HG03520 (cell line): Measurements from ENCODE around the gene CYP4F22.
"Not testable (repeated sequence)": the region's sequence is repeated elsewhere in the genome, so short reads cannot be mapped to it uniquely, and the experiment has no call there.

Experiments
- ATAC-seq: cut with Tn5 transposase; IDR thresholded peaks from one replicate; pipeline ENCODE4 v1.9.1; 2021; ENCODE audit warnings: mild to moderate bottlenecking, moderate library complexity; ENCODE audit not compliant: unreplicated experiment

CYP4F22 gene

DNA sequence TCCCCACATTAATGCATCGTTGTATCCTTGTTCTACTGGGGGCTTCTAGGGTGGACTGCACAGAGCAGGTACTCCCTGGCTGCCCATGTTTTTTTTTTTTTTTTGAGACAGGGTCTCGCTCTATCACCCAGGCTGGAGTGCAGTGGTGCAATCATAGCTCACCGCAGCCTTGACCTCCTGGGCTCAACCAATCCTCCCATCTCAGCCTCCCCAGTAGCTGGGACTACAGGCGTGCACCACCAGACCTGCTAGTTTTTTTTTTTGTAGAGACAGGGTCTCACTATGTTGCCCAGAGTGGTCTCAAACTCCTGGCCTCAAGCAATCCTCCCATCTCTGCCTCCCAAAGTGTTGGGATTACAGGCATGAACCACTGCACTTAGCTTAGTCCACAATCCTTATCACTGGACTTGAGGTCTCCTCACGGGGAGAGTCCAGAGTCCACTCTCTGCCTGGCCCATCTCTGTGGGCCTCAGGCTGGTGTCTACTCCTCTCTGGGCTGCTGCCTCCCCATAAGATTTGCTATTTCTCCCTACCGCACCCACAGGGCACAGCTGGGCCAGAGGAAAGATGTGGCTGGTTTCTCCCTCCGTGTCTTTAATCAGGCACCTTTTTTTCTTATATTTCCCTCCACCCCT lies 56.3 kb downstream of the CYP4F22 start:
- no peak for ATAC-seq

DNA sequence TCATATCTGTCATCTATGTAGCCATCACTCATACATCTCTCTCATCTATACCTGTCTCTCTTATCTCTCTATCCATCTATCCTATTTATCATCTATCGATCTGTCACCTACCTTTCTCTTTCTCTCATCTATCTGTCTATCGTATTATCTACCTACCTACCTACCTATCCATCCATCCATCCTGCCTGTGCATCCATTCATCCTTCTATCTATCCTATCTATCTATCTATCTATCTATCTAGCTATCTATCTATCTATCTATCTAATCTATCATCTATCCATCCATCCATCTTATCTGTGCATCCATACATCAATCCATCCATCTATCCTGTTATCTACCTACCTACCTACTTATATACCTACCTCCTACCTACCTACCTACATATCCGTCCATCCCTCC lies 62.1 kb downstream of the CYP4F22 start:
- no peak for ATAC-seq

DNA sequence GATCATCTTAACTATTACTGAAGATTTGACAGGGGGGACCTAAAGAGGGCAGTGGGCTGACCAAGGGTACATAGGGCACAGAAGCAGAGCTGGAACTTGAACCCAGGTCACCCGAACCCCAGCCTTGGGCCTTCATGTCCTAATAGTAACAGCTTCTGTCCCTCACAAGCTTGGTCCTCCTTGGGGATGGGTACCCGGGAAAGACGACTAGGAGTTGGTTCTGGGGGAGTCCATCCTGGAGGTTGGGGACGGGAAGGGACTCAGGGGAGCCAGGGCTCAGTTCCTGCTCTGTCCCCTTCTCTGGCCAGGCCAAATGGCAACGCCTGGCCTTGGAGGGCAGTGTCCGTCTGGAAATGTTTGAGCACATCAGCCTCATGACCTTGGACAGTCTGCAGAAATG lies 67.1 kb downstream of the CYP4F22 start:
- no peak for ATAC-seq

DNA sequence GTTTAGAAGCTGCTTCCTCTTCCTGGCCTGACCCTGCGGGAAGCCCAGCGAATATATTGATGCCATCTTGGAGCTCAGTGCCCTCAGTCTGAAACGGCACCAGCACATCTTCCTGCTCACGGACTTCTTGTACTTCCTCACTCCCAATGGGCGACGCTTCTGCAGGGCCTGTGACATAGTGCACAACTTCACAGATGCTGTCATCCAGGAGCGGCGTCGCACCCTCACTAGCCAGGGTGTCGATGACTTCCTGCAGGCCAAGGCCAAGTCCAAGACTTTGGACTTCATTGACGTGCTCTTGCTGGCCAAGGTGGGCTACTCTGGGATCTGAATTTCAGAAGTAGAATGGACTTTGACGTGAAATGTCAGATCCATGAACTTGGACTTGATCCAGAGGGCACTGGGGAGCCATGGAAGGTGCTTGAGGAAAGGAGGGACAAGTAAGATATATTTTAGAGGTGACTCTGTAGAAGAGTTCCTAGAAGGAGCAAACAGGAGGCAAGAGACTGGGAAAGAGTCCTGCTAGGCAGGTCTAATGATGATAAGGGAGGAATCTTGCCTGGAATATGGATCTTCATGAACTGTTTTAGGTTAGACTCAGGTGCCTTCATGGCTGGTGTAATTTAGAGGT lies 68.3 kb downstream of the CYP4F22 start:
- ATAC-seq: no peak

DNA sequence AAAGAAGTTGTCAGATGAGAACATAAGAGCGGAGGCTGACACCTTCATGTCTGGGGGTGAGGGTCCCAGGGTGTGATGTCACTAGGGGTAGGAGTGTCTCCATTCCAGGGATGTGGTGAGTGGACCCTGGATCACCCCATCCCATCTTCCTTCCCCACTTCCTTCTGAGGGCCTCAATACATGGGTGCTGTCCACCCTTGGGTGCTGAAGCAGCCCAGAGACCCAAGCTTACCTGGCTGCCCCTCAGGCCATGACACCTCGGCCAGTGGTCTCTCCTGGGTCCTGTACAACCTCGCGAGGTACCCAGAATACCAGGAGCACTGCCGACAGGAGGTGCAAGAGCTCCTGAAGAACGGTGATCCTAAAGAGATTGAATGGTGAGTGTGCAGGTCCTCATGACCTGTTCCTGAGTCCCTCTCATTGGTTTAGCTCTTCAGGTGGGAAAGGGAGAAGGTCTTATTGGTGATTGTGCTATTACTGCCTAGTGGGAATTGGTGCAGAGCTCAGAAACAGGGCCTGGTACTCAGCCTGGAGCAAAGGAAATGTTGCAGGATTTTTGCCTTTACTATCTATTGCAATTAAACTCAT lies 69.0 kb downstream of the CYP4F22 start:
- no peak for ATAC-seq

DNA sequence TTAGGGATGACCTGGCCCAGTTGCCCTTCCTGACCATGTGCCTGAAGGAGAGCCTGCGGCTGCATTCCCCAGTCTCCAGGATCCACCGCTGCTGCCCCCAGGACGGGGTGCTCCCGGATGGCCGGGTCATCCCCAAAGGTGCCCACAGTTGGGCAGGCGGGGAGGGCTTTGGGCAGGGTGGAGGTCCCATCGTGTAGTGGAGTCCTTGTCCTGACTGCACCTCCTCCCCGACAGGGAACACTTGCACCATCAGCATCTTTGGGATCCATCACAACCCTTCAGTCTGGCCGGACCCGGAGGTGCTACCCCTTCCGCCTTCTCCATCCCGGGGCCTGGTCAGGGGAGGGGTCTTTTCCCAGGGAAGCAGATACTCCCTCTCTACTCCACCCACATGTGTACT lies 75.0 kb downstream of the CYP4F22 start:
- no peak for ATAC-seq

DNA sequence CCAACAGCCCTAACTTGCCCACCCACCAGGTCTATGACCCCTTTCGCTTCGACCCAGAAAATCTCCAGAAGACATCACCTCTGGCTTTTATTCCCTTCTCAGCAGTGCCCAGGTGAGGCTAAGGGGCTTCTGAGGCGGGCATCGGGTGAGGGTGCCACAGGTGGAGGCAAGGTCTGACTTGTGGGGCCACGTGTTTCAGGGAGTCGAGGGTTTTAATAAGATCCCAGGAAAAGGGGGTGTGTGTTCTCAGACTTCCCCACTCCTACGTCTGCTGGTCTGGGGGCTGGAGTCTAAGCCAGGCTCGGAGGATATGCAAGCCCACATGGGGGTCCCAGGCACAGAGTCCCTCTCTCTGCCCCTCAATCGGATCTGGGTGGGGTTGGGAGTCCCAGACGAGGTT lies 75.8 kb downstream of the CYP4F22 start:
- ATAC-seq: no peak

DNA sequence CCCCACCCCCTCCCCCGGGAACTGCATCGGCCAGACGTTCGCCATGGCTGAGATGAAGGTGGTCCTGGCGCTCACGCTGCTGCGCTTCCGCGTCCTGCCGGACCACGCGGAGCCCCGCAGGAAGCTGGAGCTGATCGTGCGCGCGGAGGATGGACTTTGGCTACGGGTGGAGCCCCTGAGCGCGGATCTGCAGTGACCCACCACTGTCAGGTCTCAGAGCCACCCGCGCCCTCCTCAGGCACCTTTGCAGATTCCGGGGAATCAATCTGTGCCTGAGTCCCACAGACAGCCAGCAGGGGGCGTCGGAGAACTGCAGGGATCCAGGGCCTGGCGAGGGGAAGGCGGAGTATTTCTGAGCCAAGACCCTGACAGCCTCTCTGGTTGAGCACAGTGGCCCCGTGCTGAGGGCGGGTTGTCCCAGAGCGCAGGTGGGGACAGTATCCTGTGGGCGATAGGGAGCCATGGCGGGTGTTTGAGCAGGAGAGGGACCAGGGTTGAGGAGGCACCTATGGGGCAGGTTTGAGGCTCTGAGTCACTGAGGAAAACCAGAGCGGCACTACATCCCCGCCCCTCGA lies 76.3 kb downstream of the CYP4F22 start:
- ATAC-seq: no peak

DNA sequence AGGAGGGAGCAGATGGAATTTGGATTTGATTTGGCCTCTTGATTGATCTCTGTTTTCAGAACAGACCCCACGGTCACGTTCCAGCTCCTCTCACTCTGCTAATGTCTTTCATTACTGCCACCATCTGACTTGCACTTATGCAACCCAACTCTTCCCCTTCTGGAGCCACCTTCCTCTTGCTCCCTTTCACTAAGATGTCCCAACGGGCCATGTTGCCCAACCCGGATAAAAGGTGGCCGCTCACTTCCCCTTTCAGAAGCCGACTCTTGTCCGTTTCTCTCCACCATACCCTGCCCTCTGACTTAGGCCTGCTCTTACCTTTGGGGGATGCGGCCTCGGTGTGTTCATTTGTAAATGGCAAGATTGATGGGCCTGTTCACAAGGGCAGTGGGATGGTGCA lies 79.3 kb downstream of the CYP4F22 start:
- ATAC-seq: no peak

DNA sequence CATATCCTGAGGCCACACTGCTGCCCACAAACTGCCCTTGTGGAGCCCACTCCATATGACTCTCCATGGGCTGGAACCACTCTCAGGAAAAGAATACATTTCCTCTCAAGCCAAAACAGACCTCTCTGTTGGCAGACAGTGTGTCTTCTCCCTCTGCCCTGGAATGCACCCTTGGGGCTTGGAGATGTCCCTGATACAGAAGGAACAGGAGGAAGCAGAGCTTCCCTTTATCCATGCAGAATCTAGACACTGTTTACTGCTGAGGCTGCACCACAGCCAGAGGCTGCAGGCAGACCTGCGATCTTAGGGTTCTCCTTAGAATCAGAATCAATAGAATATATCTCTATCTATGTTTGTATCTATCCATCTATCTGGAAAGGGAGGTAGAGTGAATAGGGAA lies 79.9 kb downstream of the CYP4F22 start:
- ATAC-seq: no peak

DNA sequence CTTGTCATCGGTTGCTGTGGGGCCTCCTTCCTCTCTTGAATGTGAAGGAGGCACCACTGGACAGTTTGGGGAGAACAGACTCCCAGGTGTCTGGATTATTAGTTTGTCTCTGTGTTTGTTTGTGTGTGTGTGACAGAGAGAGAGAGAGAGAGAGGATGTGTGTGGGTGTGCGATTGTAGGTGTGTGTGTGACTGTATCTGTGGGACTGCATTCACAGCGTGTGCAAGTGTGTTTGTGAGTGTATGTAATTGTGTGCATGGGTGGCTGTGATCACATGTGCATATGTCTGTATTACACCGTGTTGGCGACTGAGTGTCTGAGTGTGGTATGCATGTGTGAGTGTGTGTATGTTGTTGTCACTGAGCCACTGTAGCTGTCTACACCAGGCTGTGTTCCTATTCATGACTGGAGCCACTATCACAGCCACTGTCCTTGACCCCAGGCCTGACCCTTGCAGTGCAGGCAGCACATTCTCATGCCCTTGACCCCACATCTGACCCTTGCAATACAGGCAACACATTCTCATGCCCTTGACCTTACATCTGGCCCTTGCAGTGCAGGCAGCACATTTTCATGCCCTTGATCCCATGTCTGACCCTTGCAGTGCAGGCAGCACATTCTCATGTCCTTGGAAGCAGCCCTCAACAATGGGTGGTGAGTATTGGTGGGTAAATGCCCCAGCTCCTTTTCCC lies 81.6 kb downstream of the CYP4F22 start:
- no peak for ATAC-seq

DNA sequence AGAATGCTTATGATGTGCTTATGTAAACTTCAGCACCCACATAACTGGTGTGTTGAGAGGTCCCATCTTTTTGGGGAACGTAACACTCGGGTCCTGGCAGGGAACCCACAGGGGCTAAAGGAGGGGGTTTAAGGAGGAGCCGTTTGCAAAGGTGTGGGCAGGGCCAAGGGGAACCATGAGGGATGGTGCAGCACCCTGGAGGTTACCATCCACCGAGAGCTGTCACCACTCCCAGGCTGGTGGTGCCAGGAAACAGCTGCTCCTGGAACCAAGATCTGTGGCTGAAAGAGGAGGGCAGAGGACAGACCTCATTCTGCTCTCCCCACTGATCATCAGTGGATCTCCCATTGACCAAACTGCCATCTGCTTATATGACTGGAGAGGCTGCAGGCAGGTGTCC lies 83.5 kb downstream of the CYP4F22 start:
- ATAC-seq: no peak

DNA sequence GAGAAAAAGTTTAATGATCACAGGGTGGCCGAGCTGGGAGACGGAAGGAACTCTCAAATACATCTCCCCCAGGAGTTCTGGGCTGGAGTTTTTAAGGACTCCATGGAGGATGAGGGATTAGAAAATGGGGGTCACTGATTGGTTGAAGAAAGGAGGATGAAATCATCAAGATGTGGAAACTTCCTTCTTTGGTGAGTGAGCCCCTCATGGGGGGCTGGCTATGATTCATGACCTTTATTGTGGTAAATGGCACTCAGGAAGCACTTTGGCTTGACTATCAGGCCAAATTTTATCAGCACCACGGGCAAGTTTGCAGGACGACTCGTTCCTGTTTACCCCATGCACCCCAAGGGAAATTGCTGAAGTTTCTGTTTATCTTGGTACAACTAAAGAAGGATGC lies 84.2 kb downstream of the CYP4F22 start:
- not testable (repeated sequence) for ATAC-seq

DNA sequence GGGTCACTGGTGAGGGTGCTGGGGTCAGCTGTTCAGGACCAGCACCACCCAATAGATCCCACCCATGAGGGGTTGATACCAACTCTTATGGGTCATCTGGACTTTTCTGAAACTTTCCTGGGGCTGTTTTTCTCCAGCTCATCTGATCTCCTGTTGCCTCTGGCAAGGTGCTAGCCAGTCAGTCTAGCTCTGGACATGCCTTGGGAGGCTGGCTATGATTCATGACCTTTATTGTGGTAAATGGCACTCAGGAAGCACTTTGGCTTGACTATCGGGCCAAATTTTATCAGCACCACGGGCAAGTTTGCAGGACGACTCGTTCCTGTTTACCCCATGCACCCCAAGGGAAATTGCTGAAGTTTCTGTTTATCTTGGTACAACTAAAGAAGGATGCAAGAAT lies 85.4 kb downstream of the CYP4F22 start:
- not testable (repeated sequence) for ATAC-seq

DNA sequence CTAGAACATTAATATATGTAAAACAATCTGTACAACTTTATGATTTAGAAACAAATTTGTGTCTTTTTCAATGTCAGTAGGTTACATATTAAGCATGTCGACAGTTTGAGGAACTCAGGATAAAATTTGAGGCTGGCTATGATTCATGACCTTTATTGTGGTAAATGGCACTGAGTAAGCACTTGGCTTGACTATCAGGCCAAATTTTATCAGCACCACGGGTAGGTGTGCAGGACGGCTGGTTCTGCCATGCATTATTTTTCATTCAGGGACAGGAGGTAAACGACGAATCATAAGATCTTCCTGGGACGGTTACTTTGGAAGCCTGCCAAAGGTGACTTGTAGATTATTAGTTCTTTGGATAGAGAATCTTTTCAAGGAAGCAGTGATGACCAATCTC lies 86.7 kb downstream of the CYP4F22 start:
- ATAC-seq: no peak
